ENCODE data around the gene PTPRA.

GRCh38 chr20:3021327-3021726 is 148.0 kb downstream of the PTPRA start:
- TF ChIP-seq POLR2AphosphoS5 (IDR thresholded peaks at IDR 0.05; ENCODE audit: low read depth, low read length) (no peak), POLR2A (IDR thresholded peaks at IDR 0.05; ENCODE audit: low read depth, low read length) (no peak), SPI1 (IDR thresholded peaks at IDR 0.05; ENCODE audit: low read depth, low read length) (no peak), TAF1 (IDR thresholded peaks at IDR 0.05; ENCODE audit: low read depth, low read length) (no peak), POU2F2 (IDR thresholded peaks at IDR 0.05; ENCODE audit: low read depth, low read length) (no peak)

Data from GM12891 (cell line).